Measurements from ENCODE around the gene GUCD1. TPM values are rescaled to one million over a fixed set of nuclear protein-coding genes. Genes with fewer than 3 reads are reported as not detected.

GUCD1 gene
- total RNA-seq, 1 experiment from 2014 or later, result 65.8 TPM

DNA sequence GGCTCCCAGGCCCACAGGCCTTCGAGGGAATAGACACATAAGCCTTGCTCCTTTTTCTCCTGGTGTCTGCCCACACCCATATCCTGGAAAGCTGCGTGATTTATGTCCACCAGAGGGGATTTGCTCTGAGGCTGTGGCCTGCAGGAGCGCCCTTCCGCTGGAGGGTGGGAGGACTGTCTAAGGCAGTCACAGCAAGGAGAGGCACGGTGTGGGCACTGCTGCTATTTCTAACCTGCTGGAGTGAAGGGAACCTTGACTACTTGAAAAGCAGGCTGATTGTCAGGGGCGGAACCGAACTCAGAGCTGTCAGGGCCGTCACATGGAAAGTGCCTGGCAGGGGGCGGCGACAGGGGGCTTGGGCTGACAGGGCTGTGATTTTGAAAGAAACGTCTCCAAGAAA is 56.1 kb downstream of the GUCD1 start:
- no peaks in the 10 kb centered on the region for H3K9me2 ChIP-seq (replicated peaks; ENCODE audit: low read length)
- no peak overlapping the region for H3K4me2 ChIP-seq (ENCODE audit: low read length)
- no peaks in the 10 kb centered on the region; the same call in 1 of the 2 replicates for H3K36me3 ChIP-seq (ENCODE audit: low read depth, low read length)
- no peak overlapping the region for H3K9ac ChIP-seq (ENCODE audit: low read length)
- no peaks in the 10 kb centered on the region for H4K20me1 ChIP-seq (ENCODE audit: low read length)
- no peaks in the 10 kb centered on the region for H3K4me1 ChIP-seq (ENCODE audit: insufficient read depth, low read length)
- intact Hi-C loops (cut with micrococcal nuclease), result no loop called here
- H3F3A ChIP-seq (ENCODE audit: low read length, unreplicated experiment), result no peaks in the 10 kb centered on the region
- no peak for ATAC-seq
- H3K9me3 ChIP-seq (ENCODE audit: low read length), result no peaks in the 10 kb centered on the region
- no peak for DNase-seq
- no peak overlapping the region for H2AFZ ChIP-seq (ENCODE audit: low read length)
- no peaks in the 10 kb centered on the region for H3K79me2 ChIP-seq (ENCODE audit: low read length)
- no peak overlapping the region for H3K4me3 ChIP-seq (ENCODE audit: low read length)
- POLR2A ChIA-PET (ENCODE audit: unreplicated experiment), result no interaction called here
- H3K27me3 ChIP-seq (ENCODE audit: low read length), result no peaks in the 10 kb centered on the region
- CTCF ChIA-PET, result no interaction called here
- TF ChIP-seq EZH2 (IDR thresholded peaks at IDR 0.05; ENCODE audit: low read length, unreplicated experiment) (no peak), EZH2phosphoT487 (IDR thresholded peaks at IDR 0.05; ENCODE audit: borderline replicate concordance, low read length) (no peak)
- TF ChIP-seq, protein P1, sequence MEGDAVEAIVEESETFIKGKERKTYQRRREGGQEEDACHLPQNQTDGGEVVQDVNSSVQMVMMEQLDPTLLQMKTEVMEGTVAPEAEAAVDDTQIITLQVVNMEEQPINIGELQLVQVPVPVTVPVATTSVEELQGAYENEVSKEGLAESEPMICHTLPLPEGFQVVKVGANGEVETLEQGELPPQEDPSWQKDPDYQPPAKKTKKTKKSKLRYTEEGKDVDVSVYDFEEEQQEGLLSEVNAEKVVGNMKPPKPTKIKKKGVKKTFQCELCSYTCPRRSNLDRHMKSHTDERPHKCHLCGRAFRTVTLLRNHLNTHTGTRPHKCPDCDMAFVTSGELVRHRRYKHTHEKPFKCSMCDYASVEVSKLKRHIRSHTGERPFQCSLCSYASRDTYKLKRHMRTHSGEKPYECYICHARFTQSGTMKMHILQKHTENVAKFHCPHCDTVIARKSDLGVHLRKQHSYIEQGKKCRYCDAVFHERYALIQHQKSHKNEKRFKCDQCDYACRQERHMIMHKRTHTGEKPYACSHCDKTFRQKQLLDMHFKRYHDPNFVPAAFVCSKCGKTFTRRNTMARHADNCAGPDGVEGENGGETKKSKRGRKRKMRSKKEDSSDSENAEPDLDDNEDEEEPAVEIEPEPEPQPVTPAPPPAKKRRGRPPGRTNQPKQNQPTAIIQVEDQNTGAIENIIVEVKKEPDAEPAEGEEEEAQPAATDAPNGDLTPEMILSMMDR (conservative IDR thresholded peaks at IDR 0.05; ENCODE audit: low read depth, low read length), result no peak
- no peak overlapping the region for H3K27ac ChIP-seq (ENCODE audit: low read length)
- no TSS peak for BruUV-seq (replicated peaks)

DNA sequence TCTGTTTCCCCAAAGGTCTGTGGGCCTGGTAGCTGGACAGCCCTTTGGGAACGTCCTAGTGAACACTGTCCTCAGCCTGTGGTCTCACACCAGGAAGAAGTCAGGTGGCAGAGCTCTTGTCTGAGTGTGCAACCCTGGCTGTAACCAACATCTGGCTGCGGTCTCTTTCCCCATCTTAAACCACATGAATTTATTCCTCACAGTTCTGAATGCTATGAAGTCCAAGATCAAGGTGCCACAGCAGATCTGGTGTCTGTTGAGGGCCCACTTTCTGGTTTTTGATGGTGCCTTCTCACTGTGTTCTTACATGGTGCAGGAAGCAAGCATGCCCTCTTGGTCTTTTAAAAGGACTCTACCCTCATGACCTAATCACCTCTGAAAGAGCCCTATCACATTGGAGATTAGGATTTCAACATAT is 57.1 kb downstream of the GUCD1 start:
- no peaks in the 10 kb centered on the region for H3K36me3 ChIP-seq (ENCODE audit: low read depth, low read length)
- H3K4me2 ChIP-seq (ENCODE audit: low read length), result no peak overlapping the region
- no peaks in the 10 kb centered on the region for H3K27me3 ChIP-seq (ENCODE audit: low read length)
- ATAC-seq (no peak), DNase-seq (no peak)
- no peaks in the 10 kb centered on the region for H3K4me1 ChIP-seq (ENCODE audit: insufficient read depth, low read length)
- H3K27ac ChIP-seq (ENCODE audit: low read length), result no peak overlapping the region
- no peaks in the 10 kb centered on the region for H3F3A ChIP-seq (ENCODE audit: low read length, unreplicated experiment)
- H4K20me1 ChIP-seq (ENCODE audit: low read length), result no peaks in the 10 kb centered on the region
- no TSS peak for BruUV-seq (replicated peaks)
- no peak overlapping the region for H3K9ac ChIP-seq (ENCODE audit: low read length)
- H3K79me2 ChIP-seq (ENCODE audit: low read length), result no peaks in the 10 kb centered on the region
- intact Hi-C loops (cut with micrococcal nuclease), result no loop called here
- CTCF ChIA-PET, result no interaction called here
- no peaks in the 10 kb centered on the region for H3K9me3 ChIP-seq (ENCODE audit: low read length)
- POLR2A ChIA-PET (ENCODE audit: unreplicated experiment), result no interaction called here
- no peaks in the 10 kb centered on the region for H3K9me2 ChIP-seq (replicated peaks; ENCODE audit: low read length)
- no peak for TF ChIP-seq EZH2phosphoT487 (IDR thresholded peaks at IDR 0.05; ENCODE audit: borderline replicate concordance, low read length)
- H2AFZ ChIP-seq (ENCODE audit: low read length), result no peak overlapping the region
- H3K4me3 ChIP-seq (ENCODE audit: low read length), result no peak overlapping the region

DNA sequence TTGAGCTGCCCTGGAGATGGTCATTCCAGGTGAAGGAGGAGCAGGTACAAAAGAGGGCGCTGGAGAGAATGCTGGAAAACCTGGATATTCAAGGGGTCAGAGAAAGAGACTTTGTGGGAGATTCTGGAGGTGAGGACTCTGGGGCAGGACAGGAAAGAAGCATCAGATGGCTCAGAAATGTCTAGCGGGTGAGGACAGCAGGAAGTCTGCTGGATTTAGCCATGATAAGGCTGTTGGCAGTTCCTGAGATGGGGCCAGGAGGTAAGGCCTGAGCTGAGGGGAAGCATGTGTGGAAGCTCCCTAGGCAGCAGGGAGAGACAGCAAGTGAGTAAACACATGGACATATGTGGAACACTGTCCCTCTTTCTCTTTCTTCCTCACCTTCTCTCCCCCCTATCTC is 58.3 kb downstream of the GUCD1 start:
- Histone ChIP-seq H3K4me1 (ENCODE audit: insufficient read depth, low read length) (no peaks in the 10 kb centered on the region), H3F3A (ENCODE audit: low read length, unreplicated experiment) (no peaks in the 10 kb centered on the region), H3K36me3 (ENCODE audit: low read depth, low read length) (no peaks in the 10 kb centered on the region), H3K27ac (ENCODE audit: low read length) (no peak overlapping the region), H3K9ac (ENCODE audit: low read length) (no peak overlapping the region), H3K9me3 (ENCODE audit: low read length) (no peaks in the 10 kb centered on the region), H3K27me3 (ENCODE audit: low read length) (no peaks in the 10 kb centered on the region), H3K4me2 (ENCODE audit: low read length) (no peak overlapping the region), H3K79me2 (ENCODE audit: low read length) (no peaks in the 10 kb centered on the region), H3K4me3 (ENCODE audit: low read length) (no peak overlapping the region), H2AFZ (ENCODE audit: low read length) (no peak overlapping the region), H3K9me2 (replicated peaks; ENCODE audit: low read length) (no peaks in the 10 kb centered on the region), H4K20me1 (ENCODE audit: low read length) (no peaks in the 10 kb centered on the region)
- BruUV-seq (replicated peaks), result no TSS peak
- CTCF ChIA-PET, result no interaction called here
- TF ChIP-seq EZH2 (IDR thresholded peaks at IDR 0.05; ENCODE audit: low read length, unreplicated experiment), result no peak
- TF ChIP-seq EZH2phosphoT487 (IDR thresholded peaks at IDR 0.05; ENCODE audit: borderline replicate concordance, low read length), result no peak
- TF ChIP-seq, protein P1 (conservative IDR thresholded peaks at IDR 0.05; ENCODE audit: low read depth, low read length), result no peak
- POLR2A ChIA-PET (ENCODE audit: unreplicated experiment), result no interaction called here
- no peak for DNase-seq
- no peak for ATAC-seq
- intact Hi-C loops (cut with micrococcal nuclease), result no loop called here

Measured in PC-3 (cell line).